Muscle of back (tissue), 11 donors: ENCODE data around the gene BTBD2. TPM values are rescaled to one million over a fixed set of nuclear protein-coding genes. Genes with fewer than 3 reads are reported as not detected.

Experiments
- DNase-seq, 3 donors: peaks; one replicate each; pipeline versions ENCODE4 v3.0.0 to v3.0.0-alpha.2; 2013
- polyA plus RNA-seq, 10 donors: library from polyadenylated mRNA; unstranded; fragments of 120-200 nt; gene quantifications; one replicate each; pipeline ENCODE4 v1.2.1, GENCODE V29; 2013; ENCODE audit not compliant: insufficient read length in 10 of 10

Gene BTBD2
- polyA plus RNA-seq, 10 donors: 49.9 to 89.7 (median 65.0) TPM

- DNase-seq: no peak
Observed at GRCh38 chr19:1987197-1988187, 28.0 kb downstream of the BTBD2 start.

DNA sequence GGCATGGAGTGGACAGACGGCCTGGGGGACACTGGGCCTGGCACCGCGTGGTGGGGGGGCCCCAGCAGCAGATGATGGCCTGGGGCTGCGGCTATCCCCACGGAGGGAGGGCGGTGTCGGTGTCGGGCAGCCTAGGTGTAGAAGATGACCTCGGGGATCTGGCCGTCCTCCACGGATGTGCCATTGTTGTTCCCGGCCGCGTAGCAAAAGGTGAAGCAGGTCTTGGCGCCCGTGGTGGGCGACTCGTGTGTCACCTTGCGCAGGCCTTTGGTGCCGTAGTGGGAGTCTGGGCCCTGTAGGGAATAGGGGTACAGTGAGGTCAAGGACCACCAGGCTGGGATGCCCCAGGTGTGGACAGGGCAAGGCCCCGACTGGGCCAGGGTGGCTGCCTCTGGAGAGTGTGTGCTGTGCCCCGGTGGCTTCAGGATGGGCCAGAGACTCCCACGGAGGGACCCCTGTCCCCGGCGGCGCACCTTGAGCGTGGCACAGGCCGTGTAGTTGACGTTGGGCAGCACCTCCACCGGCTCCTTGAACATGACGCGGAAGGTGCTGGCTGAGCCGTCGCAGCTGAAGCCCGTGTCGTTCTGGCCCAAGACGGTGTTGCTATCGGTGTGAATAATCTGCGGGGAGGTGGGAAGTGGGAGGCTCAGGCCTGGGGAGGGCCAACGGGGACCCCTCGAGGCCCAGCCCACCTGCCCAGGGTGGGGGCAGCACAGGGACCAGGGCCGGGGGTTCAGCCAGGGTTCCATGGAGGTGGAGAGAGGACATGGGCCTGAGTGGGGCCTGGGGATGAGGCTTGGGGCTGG lies 29.0 kb downstream of the BTBD2 start:
- no peak for DNase-seq

GRCh38 chr19:1985588-1986356 lies 29.7 kb downstream of the BTBD2 start:
- no peak for DNase-seq

- DNase-seq: no peak
Observed at GRCh38 chr19:1984357-1984756, 31.2 kb downstream of the BTBD2 start.

- no peak for DNase-seq
Observed at GRCh38 chr19:1981253-1981652, 34.3 kb downstream of the BTBD2 start.

DNA sequence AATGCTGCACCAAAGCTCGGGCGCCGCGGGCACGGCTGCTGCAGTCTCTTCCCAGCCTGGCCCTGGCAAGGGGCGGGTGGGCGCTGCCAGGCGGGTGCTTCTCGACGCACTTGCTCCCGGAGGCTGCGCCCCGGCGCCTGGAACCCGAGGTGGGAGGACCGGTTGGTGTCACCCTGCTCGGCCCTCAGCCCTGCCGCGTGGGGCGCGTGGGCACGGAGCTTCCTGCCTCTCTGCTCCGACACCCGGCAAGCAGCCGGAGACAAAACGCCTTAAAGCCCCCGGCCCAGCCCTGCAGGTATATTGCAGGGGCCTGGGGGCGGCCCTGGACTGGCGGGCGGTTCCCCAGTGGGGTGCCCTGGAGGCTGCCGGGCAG lies 34.7 kb downstream of the BTBD2 start:
- DNase-seq: no peak

- DNase-seq: no peak
Observed at GRCh38 chr19:1980091-1980808, 35.3 kb downstream of the BTBD2 start.

DNA sequence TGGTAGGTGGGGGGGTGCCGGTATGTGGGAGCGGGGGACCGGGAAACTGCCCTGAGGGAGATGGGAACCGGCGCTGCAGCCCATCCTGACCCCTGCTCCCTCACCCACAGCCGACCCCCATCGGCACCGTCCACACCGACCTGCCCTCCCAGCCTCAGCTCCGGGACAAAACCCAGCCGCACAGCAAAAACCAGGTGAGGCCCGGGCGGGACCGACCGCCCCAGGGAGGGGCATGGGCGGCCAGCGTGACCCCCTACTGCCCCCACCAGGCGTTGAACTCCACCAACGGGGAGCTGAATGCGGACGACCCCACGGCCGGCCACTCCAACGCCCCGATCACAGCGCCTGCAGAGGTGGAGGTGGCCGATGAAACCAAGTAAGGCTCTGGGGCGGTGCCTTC lies 35.9 kb downstream of the BTBD2 start:
- no peak for DNase-seq

DNA sequence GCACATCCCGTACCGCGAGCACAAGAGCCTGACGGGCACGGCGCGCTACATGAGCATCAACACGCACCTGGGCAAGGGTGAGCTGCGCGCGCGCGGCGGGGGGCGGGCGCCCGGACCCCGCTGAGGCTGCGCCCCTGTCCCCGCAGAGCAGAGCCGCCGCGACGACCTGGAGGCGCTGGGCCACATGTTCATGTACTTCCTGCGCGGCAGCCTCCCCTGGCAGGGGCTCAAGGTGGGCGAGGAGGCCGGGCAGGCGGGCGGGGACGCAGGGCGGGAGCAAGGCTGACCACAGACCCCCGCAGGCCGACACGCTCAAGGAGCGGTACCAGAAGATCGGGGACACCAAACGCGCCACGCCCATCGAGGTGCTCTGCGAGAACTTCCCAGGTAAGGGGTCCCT lies 36.5 kb downstream of the BTBD2 start:
- no peak for DNase-seq

GRCh38 chr19:1978346-1978894 lies 37.1 kb downstream of the BTBD2 start:
- no peak for DNase-seq

DNA sequence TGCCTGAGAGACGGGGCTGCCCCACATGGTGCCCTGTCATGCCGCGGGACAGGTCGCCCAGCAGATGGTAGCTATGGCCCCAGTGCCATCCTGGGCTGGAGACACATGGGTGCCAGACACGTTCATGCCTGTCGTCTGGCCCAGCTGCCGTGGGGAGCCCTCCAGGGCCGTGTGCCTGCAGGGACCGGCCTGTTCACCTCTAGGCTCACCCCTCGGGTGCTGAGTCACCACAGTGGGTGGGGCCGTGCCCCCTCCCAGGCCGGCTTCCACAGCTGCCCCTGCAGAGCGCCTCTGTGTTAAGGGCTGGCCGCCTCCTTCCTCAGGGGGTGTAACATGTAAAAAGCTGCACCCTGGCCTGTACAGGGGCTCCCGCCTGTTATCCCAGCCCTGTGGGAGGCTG lies 38.4 kb downstream of the BTBD2 start:
- no peak for DNase-seq

DNA sequence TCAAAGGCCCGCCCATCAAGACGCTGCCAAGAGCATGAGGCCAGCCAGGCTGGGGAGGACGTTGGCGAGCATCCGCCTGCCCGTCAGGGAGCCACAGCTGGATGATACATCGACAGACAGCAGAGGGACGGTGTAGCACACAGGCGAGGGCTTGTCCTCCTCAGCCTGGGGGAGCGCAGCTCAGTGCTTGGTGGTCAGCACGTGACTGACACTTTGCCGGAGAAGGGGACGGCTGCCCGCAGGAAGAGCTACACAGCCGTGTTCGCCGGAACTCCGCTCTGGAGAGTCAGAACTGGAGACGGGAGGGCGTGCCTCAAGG lies 40.4 kb downstream of the BTBD2 start:
- no peak for DNase-seq

DNA sequence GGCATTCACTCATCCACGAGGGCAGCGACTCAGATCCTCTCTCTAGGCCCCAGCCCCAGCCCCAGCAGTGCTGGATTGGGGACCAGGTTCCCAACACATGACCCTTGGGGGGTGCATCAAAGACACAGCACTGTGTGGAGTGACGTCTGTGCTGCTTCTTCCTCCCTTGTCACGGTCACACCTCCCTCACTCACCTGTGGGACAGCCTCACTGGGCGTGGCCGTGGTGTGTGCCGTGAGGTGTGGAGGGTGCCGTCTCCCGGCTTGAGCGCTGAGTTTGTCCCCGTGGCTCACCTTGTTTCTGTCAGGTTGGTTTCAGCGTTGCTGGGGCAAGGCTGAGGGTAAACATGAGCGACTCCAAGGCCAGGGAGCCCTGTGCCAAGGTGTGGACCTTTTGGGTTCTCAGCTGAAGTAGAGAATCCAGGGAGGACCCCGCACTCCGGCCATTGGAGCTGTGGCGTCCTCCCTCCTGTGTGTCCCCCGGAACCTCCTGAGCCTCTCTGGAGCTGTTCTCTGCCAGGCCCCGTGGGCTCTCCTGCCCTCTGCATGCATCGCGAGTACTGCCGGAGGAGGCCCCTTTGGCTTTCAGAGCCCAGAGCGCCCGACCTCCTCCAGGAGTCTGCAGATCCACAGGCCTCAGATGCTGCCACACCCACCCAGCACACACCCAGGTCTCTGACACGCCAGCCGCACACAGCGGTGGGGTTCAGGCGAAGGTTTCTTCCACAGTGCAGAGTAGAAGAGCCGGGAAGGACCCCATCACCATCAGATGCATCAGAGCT lies 40.9 kb downstream of the BTBD2 start:
- no peak for DNase-seq

DNA sequence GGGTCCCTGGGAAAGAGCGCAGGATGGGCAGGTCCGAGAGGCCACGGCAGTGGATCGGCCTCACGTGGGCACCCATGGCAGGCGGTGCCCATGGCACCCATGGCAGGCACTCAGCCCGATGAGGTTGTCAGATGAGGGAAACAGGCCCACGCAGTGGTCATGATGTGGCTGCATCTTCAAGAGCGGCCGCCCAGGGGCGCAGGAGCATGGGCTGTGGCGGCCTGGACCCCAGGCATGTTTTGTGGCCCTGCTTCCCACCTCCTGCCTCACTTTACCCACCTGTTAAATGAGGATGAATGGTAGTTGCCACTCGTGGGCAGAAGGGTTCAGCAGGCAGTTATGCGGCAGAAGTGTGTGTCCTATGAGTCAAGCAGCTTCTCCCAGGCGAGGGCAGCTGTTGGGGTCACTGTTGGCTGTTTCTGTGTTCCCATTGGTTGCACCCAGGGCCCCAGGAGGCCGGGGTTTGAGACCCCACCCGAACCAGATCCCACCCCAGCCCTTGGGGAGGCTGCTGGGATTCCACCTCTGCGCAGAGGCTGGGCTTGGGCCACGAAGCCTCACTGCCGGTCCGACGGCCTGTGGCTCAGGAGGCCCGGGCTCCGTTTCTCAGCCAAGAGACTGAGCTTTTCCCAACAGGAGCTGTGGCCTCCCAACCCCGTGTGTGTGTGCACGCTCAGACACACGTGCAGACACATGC lies 44.6 kb downstream of the BTBD2 start:
- DNase-seq: no peak

GRCh38 chr19:1970003-1970805 lies 45.3 kb downstream of the BTBD2 start:
- no peak for DNase-seq

- DNase-seq: no peak
Observed at GRCh38 chr19:1969176-1970002, 46.1 kb downstream of the BTBD2 start.

- no peak for DNase-seq
Observed at GRCh38 chr19:1968279-1969175, 47.0 kb downstream of the BTBD2 start.
